GM23248 (cell line): ENCODE results near the gene KATNAL1. TPM values are rescaled to one million over a fixed set of nuclear protein-coding genes. Genes with fewer than 3 reads are reported as not detected.

Source experiments
- DNase-seq: peaks from one replicate; pipeline ENCODE4 v3.0.0-alpha.2; 2015
- H2AFZ ChIP-seq: fragments of 200-600 bp; sonication (generic); 2 replicates; pipeline ENCODE4 v1.6.1; 2016; ENCODE audit warnings: antibody characterized with exemption
- H3F3A ChIP-seq: fragments of 200-600 bp; sonication (generic); 2 replicates; pipeline ENCODE4 v1.6.1; 2016; ENCODE audit warnings: mild to moderate bottlenecking, antibody characterized with exemption, mixed run types; ENCODE audit not compliant: insufficient read depth
- H3K27ac ChIP-seq: fragments of 200-600 bp; sonication (generic); 2 replicates; pipeline ENCODE4 v1.5.1; 2016; ENCODE audit warnings: mild to moderate bottlenecking
- H3K27me3 ChIP-seq: fragments of 200-600 bp; sonication (generic); replicated peaks from 2 replicates; pipeline ENCODE4 v1.6.1; 2016; ENCODE audit warnings: mild to moderate bottlenecking; ENCODE audit not compliant: insufficient read depth
- H3K36me3 ChIP-seq: fragments of 200-600 bp; sonication (generic); 2 replicates; pipeline ENCODE4 v1.6.1; 2016; ENCODE audit warnings: low read depth, mild to moderate bottlenecking
- H3K4me1 ChIP-seq: fragments of 200-600 bp; sonication (generic); 2 replicates; pipeline ENCODE4 v1.6.1; 2016; ENCODE audit warnings: mild to moderate bottlenecking; ENCODE audit not compliant: insufficient read depth
- H3K4me2 ChIP-seq: fragments of 200-600 bp; sonication (generic); one replicate; pipeline ENCODE4 v1.6.1; 2016; ENCODE audit warnings: mild to moderate bottlenecking; ENCODE audit not compliant: unreplicated experiment
- H3K4me3 ChIP-seq: fragments of 200-600 bp; sonication (generic); 2 replicates; pipeline ENCODE4 v1.5.1; 2016; ENCODE audit warnings: mild to moderate bottlenecking
- H3K79me2 ChIP-seq: fragments of 200-600 bp; sonication (generic); 2 replicates; pipeline ENCODE4 v1.6.1; 2016; ENCODE audit warnings: mild to moderate bottlenecking; ENCODE audit not compliant: insufficient read depth
- H3K9ac ChIP-seq: fragments of 200-600 bp; sonication (generic); 2 replicates; pipeline ENCODE4 v1.6.1; 2016; ENCODE audit warnings: mild to moderate bottlenecking
- H3K9me2 ChIP-seq: fragments of 200-600 bp; sonication (generic); 2 replicates; pipeline ENCODE4 v1.6.1; 2016; ENCODE audit warnings: mixed run types, mild to moderate bottlenecking, moderate library complexity; ENCODE audit not compliant: insufficient read depth
- H3K9me3 ChIP-seq: fragments of 200-600 bp; sonication (generic); one replicate; pipeline ENCODE4 v1.6.1; 2017; ENCODE audit warnings: low read depth
- H4K20me1 ChIP-seq: fragments of 200-600 bp; sonication (generic); 2 replicates; pipeline ENCODE4 v1.6.0; 2016; ENCODE audit not compliant: insufficient read depth
- EZH2 ChIP-seq: fragments of 200-600 bp; sonication (generic); IDR thresholded peaks from 2 replicates; pipeline ENCODE4 v1.6.1; 2018; ENCODE audit warnings: antibody characterized with exemption, mild to moderate bottlenecking; ENCODE audit not compliant: insufficient read depth, poor library complexity, severe bottlenecking
- EZH2phosphoT487 ChIP-seq: fragments of 200-600 bp; sonication (generic); IDR thresholded peaks from 2 replicates; pipeline ENCODE4 v1.6.1; 2018; ENCODE audit warnings: antibody characterized with exemption, moderate library complexity, mild to moderate bottlenecking, low read depth; ENCODE audit not compliant: insufficient read depth
- WGBS, 2 experiments: methylation state at CpG; one replicate each; pipeline ENCODE4 v1.1.6; 2015 to 2017; ENCODE audit warnings: low lambda C conversion rate in 2 of 2, low coverage in 1 of 2; ENCODE audit errors: missing lambda C conversion rate in 2 of 2; 5-methylcytosine and 5-hydroxymethylcytosine counted together
- in situ Hi-C: fragments of 300-500 bp; cut with MboI; formaldehyde crosslinking; loops from 2 replicates; pipeline ENCODE4 v1.15.0; 2020
- polyA plus RNA-seq: library from polyadenylated mRNA; unstranded; fragments of >200 nt; fragmentation: Nextera tagmentation; extraction: Ambion mirVana; gene quantifications from 2 replicates; pipeline ENCODE4 v1.2.1, GENCODE V29; 2016
- total RNA-seq: library from RNA; depleted of rRNA; stranded (reverse); fragments of >200 nt; shearing (Covaris generic); gene quantifications from 2 replicates; pipeline ENCODE4 v1.2.3, GENCODE V29; 2014

The KATNAL1 gene
- total and polyA plus RNA-seq, 2 experiments from 2014 or later, result 23.1 to 34.8 TPM

GRCh38 chr13:30257468-30258099 is 49.8 kb downstream of the KATNAL1 start:
- Histone ChIP-seq H3K79me2 (peaks cover 88% of the 10 kb centered on the region), H3K4me1 (no peaks in the 10 kb centered on the region), H3K9me3 (no peaks in the 10 kb centered on the region), H3K9me2 (no peaks in the 10 kb centered on the region), H3K4me3 (no peak overlapping the region), H3K27ac (no peak overlapping the region), H3K36me3 (peaks cover 21% of the 10 kb centered on the region), H3K9ac (no peak overlapping the region), H3K27me3 (no peaks in the 10 kb centered on the region), H3F3A (no peaks in the 10 kb centered on the region), H4K20me1 (no peaks in the 10 kb centered on the region; the same call in 1 of the 2 replicates), H2AFZ (no peak overlapping the region), H3K4me2 (no peak overlapping the region)
- WGBS, 2 experiments, result 84 to 90% methylated on average over 6 of the region's 6 CpGs
- DNase-seq, result no peak
- in situ Hi-C loops, result no loop called here
- TF ChIP-seq EZH2phosphoT487 (no peak), EZH2 (no peak)

GRCh38 chr13:30256713-30257467 is 50.5 kb downstream of the KATNAL1 start:
- no peaks in the 10 kb centered on the region for H3F3A ChIP-seq
- DNase-seq, result peak; percentile 12
- no peaks in the 10 kb centered on the region for H3K9me3 ChIP-seq
- H3K9ac ChIP-seq, result no peak overlapping the region
- H3K27ac ChIP-seq, result no peak overlapping the region
- no peaks in the 10 kb centered on the region for H3K9me2 ChIP-seq
- H3K79me2 ChIP-seq, result peaks cover 93% of the 10 kb centered on the region
- H3K4me3 ChIP-seq, result no peak overlapping the region
- H3K4me2 ChIP-seq, result no peak overlapping the region
- WGBS, 2 experiments, result 96 to 98% methylated on average over 5 of the region's 5 CpGs
- H2AFZ ChIP-seq, result no peak overlapping the region
- peaks cover 24% of the 10 kb centered on the region for H3K36me3 ChIP-seq
- no peaks in the 10 kb centered on the region for H3K4me1 ChIP-seq
- in situ Hi-C loops, result no loop called here
- no peak for TF ChIP-seq EZH2
- no peak for TF ChIP-seq EZH2phosphoT487
- H3K27me3 ChIP-seq, result no peaks in the 10 kb centered on the region
- H4K20me1 ChIP-seq, result no peaks in the 10 kb centered on the region; the same call in 1 of the 2 replicates

GRCh38 chr13:30255696-30256095 is 51.7 kb downstream of the KATNAL1 start:
- Histone ChIP-seq H3K79me2 (peaks cover 90% of the 10 kb centered on the region), H3K4me1 (no peaks in the 10 kb centered on the region), H3K4me2 (no peak overlapping the region), H2AFZ (no peak overlapping the region), H3K9me3 (no peaks in the 10 kb centered on the region), H3K4me3 (no peak overlapping the region), H3F3A (no peaks in the 10 kb centered on the region), H3K27me3 (no peaks in the 10 kb centered on the region), H3K9me2 (no peaks in the 10 kb centered on the region), H3K27ac (no peak overlapping the region), H3K9ac (no peak overlapping the region), H3K36me3 (peaks cover 25% of the 10 kb centered on the region), H4K20me1 (no peaks in the 10 kb centered on the region; the same call in 1 of the 2 replicates)
- peak; percentile 10 for DNase-seq
- TF ChIP-seq EZH2phosphoT487 (no peak), EZH2 (no peak)
- 87 to 96% methylated on average over 1 of the region's 1 CpG for whole genome bisulfite sequencing, 2 experiments
- in situ Hi-C loops, result no loop called here

- 96 to 99% methylated on average over 7 of the region's 7 CpGs for WGBS, 2 experiments
- Histone ChIP-seq H3K36me3 (peaks cover 37% of the 10 kb centered on the region), H3K27me3 (no peaks in the 10 kb centered on the region), H4K20me1 (no peaks in the 10 kb centered on the region; the same call in 1 of the 2 replicates), H3F3A (no peaks in the 10 kb centered on the region), H3K9ac (no peak overlapping the region), H3K9me2 (peaks cover 4% of the 10 kb centered on the region; the same call in 1 of the 2 replicates), H3K4me1 (no peaks in the 10 kb centered on the region), H3K9me3 (no peaks in the 10 kb centered on the region), H3K4me2 (no peak overlapping the region), H2AFZ (no peak overlapping the region), H3K27ac (no peak overlapping the region), H3K79me2 (peaks cover 90% of the 10 kb centered on the region), H3K4me3 (no peak overlapping the region)
- DNase-seq, result no peak
- in situ Hi-C loops, result no loop called here
- TF ChIP-seq EZH2, result no peak
- no peak for TF ChIP-seq EZH2phosphoT487
Observed at GRCh38 chr13:30253830-30254229, 53.5 kb downstream of the KATNAL1 start.
